Colonic mucosa (tissue), 4 donors: ENCODE results near the gene FOS. TPM values are rescaled to one million over a fixed set of nuclear protein-coding genes. Genes with fewer than 3 reads are reported as not detected.
"Not testable (repeated sequence)": the region's sequence is repeated elsewhere in the genome, so short reads cannot be mapped to it uniquely, and the experiment has no call there.

ENCODE experiments used
- DNase-seq: peaks from one replicate; pipeline ENCODE4 v3.0.0-alpha.2; 2020
- H3K27ac ChIP-seq: fragments of 200-600 bp; one replicate; pipeline ENCODE4 v1.8.0; 2021
- H3K27me3 ChIP-seq: fragments of 200-600 bp; one replicate; pipeline ENCODE4 v1.8.0; 2021
- H3K36me3 ChIP-seq: fragments of 200-600 bp; one replicate; pipeline ENCODE4 v1.8.0; 2021
- H3K4me1 ChIP-seq: fragments of 200-600 bp; one replicate; pipeline ENCODE4 v1.8.0; 2021; ENCODE audit warnings: mild to moderate bottlenecking
- H3K4me3 ChIP-seq: fragments of 200-600 bp; one replicate; pipeline ENCODE4 v1.8.0; 2021
- H3K9ac ChIP-seq, 2 donors: one replicate each; pipeline ENCODE4 v1.7.0; 2013; ENCODE audit warnings: control low read depth in 2 of 2, low read depth in 2 of 2, low read length in 2 of 2
- H3K9me3 ChIP-seq: fragments of 200-600 bp; one replicate; pipeline ENCODE4 v1.8.0; 2021
- CTCF ChIP-seq: fragments of 200-600 bp; IDR thresholded peaks from one replicate; pipeline ENCODE4 v1.8.0; 2022; ENCODE audit warnings: antibody characterized with exemption, mild to moderate bottlenecking
- intact Hi-C: fragments of 100-400 bp; cut with DNase I; formaldehyde crosslinking; loops from one replicate; pipeline ENCODE4 v1.14.1; 2022
- total RNA-seq, 2 donors: library from RNA; stranded (reverse); fragmentation: NEBNext Ultra II Directional in 1 of 2; extraction: Animal tissue kit (Norgen Biotek cat#: 25700) in 1 of 2; gene quantifications; one replicate each; pipeline ENCODE4 v1.2.1, GENCODE V29; 2021
- donor health status: healthy.
- donor health status: DM: no; HTN: no; CAD: no.
- donor health status: DM: no; HTN: no; CAD: no.

The FOS gene
- total RNA-seq, 2 donors from 2014 or later: 86.9 to 98.4 TPM

- Histone ChIP-seq H3K9ac (no peak overlapping the region), H3K9me3 (no peaks in the 10 kb centered on the region), H3K4me1 (peaks cover 4% of the 10 kb centered on the region), H3K36me3 (peaks cover 7% of the 10 kb centered on the region), H3K27me3 (no peaks in the 10 kb centered on the region), H3K4me3 (no peak overlapping the region), H3K27ac (peak overlapping the region; percentile 80)
- DNase-seq: no peak
- intact Hi-C loops: no loop called here
- TF ChIP-seq CTCF: no peak
Measured at GRCh38 chr14:75282170-75282554, 3.5 kb downstream of the FOS start.

- H3K27me3 ChIP-seq, H3K9ac ChIP-seq, H3K9me3 ChIP-seq, H3K4me1 ChIP-seq, H3K4me3 ChIP-seq, H3K36me3 ChIP-seq, DNase-seq, intact Hi-C loops: not testable (repeated sequence)
- H3K27ac ChIP-seq: peak overlapping the region; percentile 80
Measured at GRCh38 chr14:75282555-75283161, 4.0 kb downstream of the FOS start.

GRCh38 chr14:75283162-75283832 is 4.7 kb downstream of the FOS start:
- H3K4me3 ChIP-seq: no peak overlapping the region
- peak; percentile 74 for DNase-seq
- peaks cover 7% of the 10 kb centered on the region for H3K36me3 ChIP-seq
- peak overlapping the region; percentile 80 for H3K27ac ChIP-seq
- no peaks in the 10 kb centered on the region for H3K9me3 ChIP-seq
- peak; percentile 39 for TF ChIP-seq CTCF
- intact Hi-C loops: no loop called here
- H3K27me3 ChIP-seq: no peaks in the 10 kb centered on the region
- peak overlapping the region in 1 of 2 donors; percentile 38 for H3K9ac ChIP-seq
- peaks cover 4% of the 10 kb centered on the region for H3K4me1 ChIP-seq

- H3K9me3 ChIP-seq: no peaks in the 10 kb centered on the region
- H3K4me3 ChIP-seq: no peak overlapping the region
- peaks cover 4% of the 10 kb centered on the region for H3K4me1 ChIP-seq
- intact Hi-C loops: no loop called here
- H3K27ac ChIP-seq: peak overlapping the region; percentile 80
- no peak for TF ChIP-seq CTCF
- DNase-seq: no peak
- peaks cover 7% of the 10 kb centered on the region for H3K36me3 ChIP-seq
- peak overlapping the region in 1 of 2 donors; percentile 75 for H3K9ac ChIP-seq
- H3K27me3 ChIP-seq: no peaks in the 10 kb centered on the region
Measured at GRCh38 chr14:75283833-75284563, 5.4 kb downstream of the FOS start.

- Histone ChIP-seq H3K9me3 (no peaks in the 10 kb centered on the region), H3K36me3 (peaks cover 7% of the 10 kb centered on the region), H3K4me1 (peaks cover 4% of the 10 kb centered on the region), H3K4me3 (no peak overlapping the region), H3K9ac (no peak overlapping the region), H3K27ac (no peak overlapping the region), H3K27me3 (no peaks in the 10 kb centered on the region)
- no peak for DNase-seq
- TF ChIP-seq CTCF: no peak
- intact Hi-C loops: no loop called here
Measured at GRCh38 chr14:75285331-75285730, 6.7 kb downstream of the FOS start.
